HEK293 (cell line): ENCODE measurements around the gene TNFRSF8.

ENCODE experiments used
- GLI4 ChIP-seq: fragments of 450-650 bp; formaldehyde crosslinking; IDR thresholded peaks from 2 replicates; pipeline ENCODE4 v1.5.1; 2016; ENCODE audit warnings: missing biosample characterization, missing genetic modification characterization
- MEIS1 ChIP-seq: sonication (generic); formaldehyde crosslinking; IDR thresholded peaks from 2 replicates; pipeline ENCODE4 v1.8.1; 2022; ENCODE audit warnings: missing genetic modification reagents, mild to moderate bottlenecking, borderline replicate concordance
- SP2 ChIP-seq: fragments of 450-650 bp; formaldehyde crosslinking; IDR thresholded peaks from 2 replicates; pipeline ENCODE4 v1.5.1; 2016; ENCODE audit warnings: missing biosample characterization, missing genetic modification characterization
- YY1 ChIP-seq: fragments of 450-650 bp; formaldehyde crosslinking; IDR thresholded peaks from 2 replicates; pipeline ENCODE4 v1.5.1; 2018; ENCODE audit warnings: missing biosample characterization, missing genetic modification characterization
- ZFP37 ChIP-seq: fragments of 450-650 bp; formaldehyde crosslinking; IDR thresholded peaks from 2 replicates; pipeline ENCODE4 v1.5.1; 2016; ENCODE audit warnings: missing biosample characterization, missing genetic modification characterization
- ZNF157 ChIP-seq: fragments of 450-650 bp; formaldehyde crosslinking; IDR thresholded peaks from 2 replicates; pipeline ENCODE4 v1.5.1; 2016; ENCODE audit warnings: missing biosample characterization, missing genetic modification characterization
- ZNF266 ChIP-seq: fragments of 450-650 bp; formaldehyde crosslinking; IDR thresholded peaks from 2 replicates; pipeline ENCODE4 v1.5.1; 2016; ENCODE audit warnings: missing biosample characterization, missing genetic modification characterization, low read depth
- ZNF302 ChIP-seq: fragments of 450-650 bp; formaldehyde crosslinking; IDR thresholded peaks from 2 replicates; pipeline ENCODE4 v1.5.1; 2016; ENCODE audit warnings: missing biosample characterization, missing genetic modification characterization, low read depth
- ZNF354C ChIP-seq: fragments of 450-650 bp; formaldehyde crosslinking; IDR thresholded peaks from 2 replicates; pipeline ENCODE4 v1.5.1; 2016; ENCODE audit warnings: missing biosample characterization, missing genetic modification characterization, low read depth, borderline replicate concordance
- ZNF366 ChIP-seq: fragments of 450-650 bp; formaldehyde crosslinking; conservative IDR thresholded peaks from 2 replicates; pipeline ENCODE4 v1.5.1; 2016; ENCODE audit warnings: missing biosample characterization, missing genetic modification characterization
- ZNF37A ChIP-seq: fragments of 450-650 bp; IDR thresholded peaks from 2 replicates; pipeline ENCODE4 v1.5.1; 2018; ENCODE audit warnings: missing biosample characterization, missing genetic modification characterization
- ZNF391 ChIP-seq: fragments of 450-650 bp; formaldehyde crosslinking; IDR thresholded peaks from 2 replicates; pipeline ENCODE4 v1.5.1; 2016; ENCODE audit warnings: low read depth, missing biosample characterization, missing genetic modification characterization, borderline replicate concordance
- ZNF416 ChIP-seq: fragments of 450-650 bp; formaldehyde crosslinking; IDR thresholded peaks from 2 replicates; pipeline ENCODE4 v1.5.1; 2016; ENCODE audit warnings: missing biosample characterization, missing genetic modification characterization
- ZNF521 ChIP-seq: fragments of 450-650 bp; formaldehyde crosslinking; IDR thresholded peaks from 2 replicates; pipeline ENCODE4 v1.5.1; 2017; ENCODE audit warnings: missing biosample characterization, mild to moderate bottlenecking, missing genetic modification characterization
- ZNF548 ChIP-seq: fragments of 450-650 bp; formaldehyde crosslinking; IDR thresholded peaks from 2 replicates; pipeline ENCODE4 v1.5.1; 2016; ENCODE audit warnings: missing biosample characterization, missing genetic modification characterization
- ZNF555 ChIP-seq: fragments of 450-650 bp; formaldehyde crosslinking; conservative IDR thresholded peaks from 2 replicates; pipeline ENCODE4 v1.5.1; 2017; ENCODE audit warnings: missing biosample characterization, mild to moderate bottlenecking, missing genetic modification characterization, inconsistent platforms
- ZNF600 ChIP-seq: fragments of 450-650 bp; formaldehyde crosslinking; IDR thresholded peaks from 2 replicates; pipeline ENCODE4 v1.5.1; 2016; ENCODE audit warnings: missing biosample characterization, missing genetic modification characterization
- ZNF629 ChIP-seq: fragments of 450-650 bp; formaldehyde crosslinking; IDR thresholded peaks from 2 replicates; pipeline ENCODE4 v1.5.1; 2017; ENCODE audit warnings: missing biosample characterization, missing genetic modification characterization
- ZNF660 ChIP-seq: fragments of 450-650 bp; IDR thresholded peaks from 2 replicates; pipeline ENCODE4 v1.5.1; 2018; ENCODE audit warnings: missing biosample characterization, mild to moderate bottlenecking, missing genetic modification characterization
- ZNF792 ChIP-seq: fragments of 450-650 bp; formaldehyde crosslinking; IDR thresholded peaks from 2 replicates; pipeline ENCODE4 v1.5.1; 2016; ENCODE audit warnings: missing biosample characterization, missing genetic modification characterization
- ZSCAN23 ChIP-seq: fragments of 450-650 bp; formaldehyde crosslinking; IDR thresholded peaks from 2 replicates; pipeline ENCODE4 v1.5.1; 2016; ENCODE audit warnings: missing biosample characterization, missing genetic modification characterization
- TF ChIP-seq, protein P1 (sequence below): fragments of 450-650 bp; formaldehyde crosslinking; IDR thresholded peaks from 2 replicates; pipeline ENCODE4 v1.5.1; 2016; ENCODE audit warnings: missing biosample characterization, missing genetic modification characterization
- TF ChIP-seq, protein P2 (sequence below): fragments of 450-650 bp; formaldehyde crosslinking; IDR thresholded peaks from 2 replicates; pipeline ENCODE4 v1.5.1; 2016; ENCODE audit warnings: missing biosample characterization, missing genetic modification characterization
- TF ChIP-seq, protein P3 (sequence below): fragments of 450-650 bp; formaldehyde crosslinking; IDR thresholded peaks from 2 replicates; pipeline ENCODE4 v1.5.1; 2016; ENCODE audit warnings: missing biosample characterization, missing genetic modification characterization
- TF ChIP-seq, protein P4 (sequence below): fragments of 450-650 bp; formaldehyde crosslinking; IDR thresholded peaks from 2 replicates; pipeline ENCODE4 v1.5.1; 2016; ENCODE audit warnings: missing biosample characterization, missing genetic modification characterization
- TF ChIP-seq, protein P5 (sequence below): fragments of 450-650 bp; formaldehyde crosslinking; IDR thresholded peaks from 2 replicates; pipeline ENCODE4; 2016; ENCODE audit warnings: missing biosample characterization, missing genetic modification characterization
- TF ChIP-seq, protein P6 (sequence below): fragments of 450-650 bp; formaldehyde crosslinking; IDR thresholded peaks from 2 replicates; pipeline ENCODE4 v1.5.1; 2016; ENCODE audit warnings: missing biosample characterization, missing genetic modification characterization
- TF ChIP-seq, protein P7 (sequence below): fragments of 450-650 bp; formaldehyde crosslinking; IDR thresholded peaks from 2 replicates; pipeline ENCODE4 v1.5.1; 2016; ENCODE audit warnings: missing biosample characterization, missing genetic modification characterization
- TF ChIP-seq, protein P8 (sequence below): fragments of 450-650 bp; formaldehyde crosslinking; IDR thresholded peaks from 2 replicates; pipeline ENCODE4 v1.5.1; 2017; ENCODE audit warnings: missing biosample characterization, missing genetic modification characterization

Gene TNFRSF8

DNA sequence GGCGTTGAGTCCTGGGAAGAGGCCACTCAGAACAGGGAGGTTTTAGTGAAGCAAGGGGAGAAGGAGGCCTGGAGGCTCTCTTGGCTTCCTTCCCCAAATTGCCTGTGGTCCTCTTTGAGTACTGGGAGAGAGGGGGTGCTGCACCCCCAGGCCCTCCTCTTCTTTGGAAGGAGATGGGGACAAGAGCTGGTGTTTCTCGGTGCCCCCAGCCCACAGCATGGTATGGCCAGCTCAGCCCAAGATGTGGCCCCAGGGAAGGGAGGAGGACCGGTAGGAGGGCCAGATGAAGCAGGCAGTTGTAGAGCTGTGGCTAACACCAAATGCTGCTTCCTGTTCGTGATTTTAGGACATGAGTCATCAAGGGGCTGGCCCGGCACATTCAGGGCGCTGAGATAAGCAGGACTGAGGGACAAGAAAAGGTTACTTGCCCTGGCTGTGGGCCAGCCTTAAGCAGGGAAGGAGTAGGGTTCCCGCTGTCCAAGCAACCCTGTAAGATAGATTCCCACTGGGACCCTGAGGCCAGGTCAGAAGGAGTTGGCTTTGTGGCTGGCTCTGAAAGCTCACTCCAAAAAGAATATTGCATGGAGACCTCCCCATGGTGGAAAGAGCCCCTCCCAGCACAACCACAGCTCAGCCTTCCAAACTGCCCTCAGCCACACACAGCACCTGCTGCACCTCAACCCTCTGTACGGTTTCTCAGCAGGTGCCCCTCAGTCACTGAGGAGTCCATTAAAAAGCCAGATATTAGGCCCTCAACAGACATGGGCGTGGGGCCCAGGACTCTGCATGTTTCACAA lies 98.8 kb downstream of the TNFRSF8 start (continued):
- no peak for TF ChIP-seq ZNF157 (tag by site-specific recombination)
- no peak for TF ChIP-seq ZFP37 (tag by site-specific recombination)
- TF ChIP-seq SP2 (tag by site-specific recombination), result peak; percentile 57
- TF ChIP-seq, protein P1, sequence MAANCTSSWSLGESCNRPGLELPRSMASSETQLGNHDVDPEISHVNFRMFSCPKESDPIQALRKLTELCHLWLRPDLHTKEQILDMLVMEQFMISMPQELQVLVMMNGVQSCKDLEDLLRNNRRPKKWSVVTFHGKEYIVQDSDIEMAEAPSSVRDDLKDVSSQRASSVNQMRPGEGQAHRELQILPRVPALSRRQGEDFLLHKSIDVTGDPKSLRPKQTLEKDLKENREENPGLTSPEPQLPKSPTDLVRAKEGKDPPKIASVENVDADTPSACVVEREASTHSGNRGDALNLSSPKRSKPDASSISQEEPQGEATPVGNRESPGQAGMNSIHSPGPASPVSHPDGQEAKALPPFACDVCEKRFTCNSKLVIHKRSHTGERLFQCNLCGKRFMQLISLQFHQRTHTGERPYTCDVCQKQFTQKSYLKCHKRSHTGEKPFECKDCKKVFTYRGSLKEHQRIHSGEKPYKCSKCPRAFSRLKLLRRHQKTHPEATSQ (tag by site-specific recombination), result no peak
- TF ChIP-seq ZNF792 (tag by site-specific recombination), result no peak
- TF ChIP-seq, protein P2, sequence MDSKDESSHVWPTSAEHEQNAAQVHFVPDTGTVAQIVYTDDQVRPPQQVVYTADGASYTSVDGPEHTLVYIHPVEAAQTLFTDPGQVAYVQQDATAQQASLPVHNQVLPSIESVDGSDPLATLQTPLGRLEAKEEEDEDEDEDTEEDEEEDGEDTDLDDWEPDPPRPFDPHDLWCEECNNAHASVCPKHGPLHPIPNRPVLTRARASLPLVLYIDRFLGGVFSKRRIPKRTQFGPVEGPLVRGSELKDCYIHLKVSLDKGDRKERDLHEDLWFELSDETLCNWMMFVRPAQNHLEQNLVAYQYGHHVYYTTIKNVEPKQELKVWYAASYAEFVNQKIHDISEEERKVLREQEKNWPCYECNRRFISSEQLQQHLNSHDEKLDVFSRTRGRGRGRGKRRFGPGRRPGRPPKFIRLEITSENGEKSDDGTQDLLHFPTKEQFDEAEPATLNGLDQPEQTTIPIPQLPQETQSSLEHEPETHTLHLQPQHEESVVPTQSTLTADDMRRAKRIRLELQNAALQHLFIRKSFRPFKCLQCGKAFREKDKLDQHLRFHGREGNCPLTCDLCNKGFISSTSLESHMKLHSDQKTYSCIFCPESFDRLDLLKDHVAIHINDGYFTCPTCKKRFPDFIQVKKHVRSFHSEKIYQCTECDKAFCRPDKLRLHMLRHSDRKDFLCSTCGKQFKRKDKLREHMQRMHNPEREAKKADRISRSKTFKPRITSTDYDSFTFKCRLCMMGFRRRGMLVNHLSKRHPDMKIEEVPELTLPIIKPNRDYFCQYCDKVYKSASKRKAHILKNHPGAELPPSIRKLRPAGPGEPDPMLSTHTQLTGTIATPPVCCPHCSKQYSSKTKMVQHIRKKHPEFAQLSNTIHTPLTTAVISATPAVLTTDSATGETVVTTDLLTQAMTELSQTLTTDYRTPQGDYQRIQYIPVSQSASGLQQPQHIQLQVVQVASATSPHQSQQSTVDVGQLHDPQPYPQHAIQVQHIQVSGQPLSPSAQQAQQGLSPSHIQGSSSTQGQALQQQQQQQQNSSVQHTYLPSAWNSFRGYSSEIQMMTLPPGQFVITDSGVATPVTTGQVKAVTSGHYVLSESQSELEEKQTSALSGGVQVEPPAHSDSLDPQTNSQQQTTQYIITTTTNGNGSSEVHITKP (tag by site-specific recombination), result peak; percentile 100
- peak; percentile 67 for TF ChIP-seq ZNF600
- TF ChIP-seq, protein P3, sequence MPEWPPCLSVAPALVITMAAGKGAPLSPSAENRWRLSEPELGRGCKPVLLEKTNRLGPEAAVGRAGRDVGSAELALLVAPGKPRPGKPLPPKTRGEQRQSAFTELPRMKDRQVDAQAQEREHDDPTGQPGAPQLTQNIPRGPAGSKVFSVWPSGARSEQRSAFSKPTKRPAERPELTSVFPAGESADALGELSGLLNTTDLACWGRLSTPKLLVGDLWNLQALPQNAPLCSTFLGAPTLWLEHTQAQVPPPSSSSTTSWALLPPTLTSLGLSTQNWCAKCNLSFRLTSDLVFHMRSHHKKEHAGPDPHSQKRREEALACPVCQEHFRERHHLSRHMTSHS (tag by site-specific recombination), result no peak
- no peak for TF ChIP-seq ZNF555 (tag by site-specific recombination)
- TF ChIP-seq, protein P4, sequence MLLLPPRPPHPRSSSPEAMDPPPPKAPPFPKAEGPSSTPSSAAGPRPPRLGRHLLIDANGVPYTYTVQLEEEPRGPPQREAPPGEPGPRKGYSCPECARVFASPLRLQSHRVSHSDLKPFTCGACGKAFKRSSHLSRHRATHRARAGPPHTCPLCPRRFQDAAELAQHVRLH (tag by site-specific recombination), result no peak
- TF ChIP-seq, protein P5, sequence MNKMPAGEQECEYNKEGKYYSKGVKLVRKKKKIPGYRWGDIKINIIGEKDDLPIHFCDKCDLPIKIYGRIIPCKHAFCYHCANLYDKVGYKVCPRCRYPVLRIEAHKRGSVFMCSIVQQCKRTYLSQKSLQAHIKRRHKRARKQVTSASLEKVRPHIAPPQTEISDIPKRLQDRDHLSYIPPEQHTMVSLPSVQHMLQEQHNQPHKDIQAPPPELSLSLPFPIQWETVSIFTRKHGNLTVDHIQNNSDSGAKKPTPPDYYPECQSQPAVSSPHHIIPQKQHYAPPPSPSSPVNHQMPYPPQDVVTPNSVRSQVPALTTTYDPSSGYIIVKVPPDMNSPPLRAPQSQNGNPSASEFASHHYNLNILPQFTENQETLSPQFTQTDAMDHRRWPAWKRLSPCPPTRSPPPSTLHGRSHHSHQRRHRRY (tag by site-specific recombination), result no peak
- TF ChIP-seq ZNF660 (tag by site-specific recombination), result peak; percentile 89
- no peak for TF ChIP-seq MEIS1 (CRISPR knock-in tag)
- no peak for TF ChIP-seq ZNF391 (tag by site-specific recombination)
- peak; percentile 81 for TF ChIP-seq ZNF629
- no peak for TF ChIP-seq ZSCAN23
- no peak for TF ChIP-seq ZNF37A
- no peak for TF ChIP-seq ZNF521 (tag by site-specific recombination)
- TF ChIP-seq, protein P6, sequence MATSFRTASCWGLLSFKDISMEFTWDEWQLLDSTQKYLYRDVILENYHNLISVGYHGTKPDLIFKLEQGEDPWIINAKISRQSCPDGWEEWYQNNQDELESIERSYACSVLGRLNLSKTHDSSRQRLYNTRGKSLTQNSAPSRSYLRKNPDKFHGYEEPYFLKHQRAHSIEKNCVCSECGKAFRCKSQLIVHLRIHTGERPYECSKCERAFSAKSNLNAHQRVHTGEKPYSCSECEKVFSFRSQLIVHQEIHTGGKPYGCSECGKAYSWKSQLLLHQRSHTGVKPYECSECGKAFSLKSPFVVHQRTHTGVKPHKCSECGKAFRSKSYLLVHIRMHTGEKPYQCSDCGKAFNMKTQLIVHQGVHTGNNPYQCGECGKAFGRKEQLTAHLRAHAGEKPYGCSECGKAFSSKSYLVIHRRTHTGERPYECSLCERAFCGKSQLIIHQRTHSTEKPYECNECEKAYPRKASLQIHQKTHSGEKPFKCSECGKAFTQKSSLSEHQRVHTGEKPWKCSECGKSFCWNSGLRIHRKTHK, result no peak
- TF ChIP-seq, protein P7, sequence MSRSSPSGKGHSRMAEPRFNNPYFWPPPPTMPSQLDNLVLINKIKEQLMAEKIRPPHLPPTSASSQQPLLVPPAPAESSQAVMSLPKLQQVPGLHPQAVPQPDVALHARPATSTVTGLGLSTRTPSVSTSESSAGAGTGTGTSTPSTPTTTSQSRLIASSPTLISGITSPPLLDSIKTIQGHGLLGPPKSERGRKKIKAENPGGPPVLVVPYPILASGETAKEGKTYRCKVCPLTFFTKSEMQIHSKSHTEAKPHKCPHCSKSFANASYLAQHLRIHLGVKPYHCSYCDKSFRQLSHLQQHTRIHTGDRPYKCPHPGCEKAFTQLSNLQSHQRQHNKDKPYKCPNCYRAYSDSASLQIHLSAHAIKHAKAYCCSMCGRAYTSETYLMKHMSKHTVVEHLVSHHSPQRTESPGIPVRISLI, result no peak
- TF ChIP-seq ZNF354C (tag by site-specific recombination), result no peak
- no peak for TF ChIP-seq ZNF302
- TF ChIP-seq YY1 (tag by site-specific recombination), result no peak
- no peak for TF ChIP-seq ZNF548 (tag by site-specific recombination)
- TF ChIP-seq GLI4, result no peak
- no peak for TF ChIP-seq ZNF416
- peak; percentile 75 for TF ChIP-seq ZNF366 (tag by site-specific recombination)
- TF ChIP-seq, protein P8, sequence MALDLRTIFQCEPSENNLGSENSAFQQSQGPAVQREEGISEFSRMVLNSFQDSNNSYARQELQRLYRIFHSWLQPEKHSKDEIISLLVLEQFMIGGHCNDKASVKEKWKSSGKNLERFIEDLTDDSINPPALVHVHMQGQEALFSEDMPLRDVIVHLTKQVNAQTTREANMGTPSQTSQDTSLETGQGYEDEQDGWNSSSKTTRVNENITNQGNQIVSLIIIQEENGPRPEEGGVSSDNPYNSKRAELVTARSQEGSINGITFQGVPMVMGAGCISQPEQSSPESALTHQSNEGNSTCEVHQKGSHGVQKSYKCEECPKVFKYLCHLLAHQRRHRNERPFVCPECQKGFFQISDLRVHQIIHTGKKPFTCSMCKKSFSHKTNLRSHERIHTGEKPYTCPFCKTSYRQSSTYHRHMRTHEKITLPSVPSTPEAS (tag by site-specific recombination), result no peak
- TF ChIP-seq ZNF266, result no peak
